SK-N-MC (cell line): Measurements from ENCODE around the gene RHOJ.
A peak's percentile ranks its signal among the peaks of the same experiment; 100 is the strongest.

Experiments used
- EZH2 ChIP-seq: fragments of 200-600 bp; sonication (generic); IDR thresholded peaks from one replicate; pipeline ENCODE4 v1.6.1; 2017; ENCODE audit warnings: antibody characterized with exemption
- POLR2AphosphoS5 ChIP-seq: IDR thresholded peaks from 2 replicates; pipeline ENCODE4 v1.6.1; 2012; ENCODE audit warnings: mild to moderate bottlenecking, low read depth, low read length, borderline replicate concordance

GRCh38 chr14:63203618-63204406 is 431 bp upstream of the RHOJ start:
- TF ChIP-seq EZH2 (no peak), POLR2AphosphoS5 (0 out of 2 replicates have a peak, but pooled peaks have one; percentile 29)
